Gastrocnemius medialis (tissue), 4 donors: ENCODE measurements around the gene THBS4. TPM values are rescaled to one million over a fixed set of nuclear protein-coding genes. Genes with fewer than 3 reads are reported as not detected.

Experiments
- ATAC-seq, 2 donors: fragments of 150-250 bp; one replicate each; pipeline ENCODE4 v1.9.1; 2016
- DNase-seq, 2 donors: peaks; one replicate each; pipeline ENCODE4 v3.0.0-alpha.2; 2019
- H3K27ac ChIP-seq, 4 donors: fragments of 200-600 bp; sonication (generic); 1 replicate in 1 of 4; 2 replicates in 3 of 4; pipeline ENCODE4 v1.5.1; 2016 to 2018; ENCODE audit warnings: mild to moderate bottlenecking in 2 of 4, moderate library complexity in 1 of 4
- H3K27me3 ChIP-seq, 3 donors: fragments of 200-600 bp; sonication (generic) in 2 of 3; 1 replicate in 1 of 3; 2 replicates in 2 of 3; pipeline versions ENCODE4 v1.5.1 to v1.6.0; 2016 to 2019; ENCODE audit warnings: mild to moderate bottlenecking in 1 of 3, moderate library complexity in 1 of 3
- H3K36me3 ChIP-seq, 2 donors: fragments of 200-600 bp; sonication (generic) in 1 of 2; one replicate each; pipeline ENCODE4 v1.5.1; 2017 to 2018
- H3K4me1 ChIP-seq, 2 donors: fragments of 200-600 bp; sonication (generic) in 1 of 2; one replicate each; pipeline ENCODE4 v1.5.1; 2016 to 2017; ENCODE audit warnings: mild to moderate bottlenecking in 2 of 2
- H3K4me3 ChIP-seq, 4 donors: fragments of 200-600 bp; sonication (generic) in 3 of 4; 1 replicate in 1 of 4; 2 replicates in 3 of 4; pipeline ENCODE4 v1.5.1; 2016 to 2019; ENCODE audit warnings: mild to moderate bottlenecking in 2 of 4
- H3K9me3 ChIP-seq, 3 donors: fragments of 200-600 bp; sonication (generic) in 2 of 3; 1 replicate in 1 of 3; 2 replicates in 2 of 3; pipeline ENCODE4 v1.5.1; 2016 to 2019
- POLR2A ChIP-seq, 2 donors: fragments of 450-650 bp; IDR thresholded peaks; one replicate each; pipeline ENCODE4 v1.6.1; 2017; ENCODE audit warnings: antibody characterized with exemption in 2 of 2, mild to moderate bottlenecking in 2 of 2, moderate library complexity in 2 of 2
- in situ Hi-C, 4 donors: fragments of 200-750 bp; cut with MboI; loops; one replicate each; pipeline versions ENCODE4 v1.15.0 to v1.8.0; 2017; ENCODE audit warnings: low sequenced_read_pairs in 4 of 4
- intact Hi-C: fragments of 100-400 bp; cut with DNase I; formaldehyde crosslinking; loops from one replicate; pipeline ENCODE4 v1.15.1; 2023; ENCODE audit warnings: low total_unique reads
- total RNA-seq, 4 donors: library from RNA; depleted of rRNA; stranded (reverse); fragments of >200 nt; gene quantifications; one replicate each; pipeline versions ENCODE4 v1.1.0 to v1.2.3, GENCODE V29; 2016
- TF ChIP-seq, protein P1 (sequence below), 5 experiments: fragments of 450-650 bp in 3 of 5; fragments of 200-600 bp in 2 of 5; sonication (generic) in 2 of 5; IDR thresholded peaks in 4 of 5; conservative IDR thresholded peaks in 1 of 5; 1 replicate in 4 of 5; 2 replicates in 1 of 5; pipeline ENCODE4 v1.5.1; 2016 to 2019; ENCODE audit warnings: antibody characterized with exemption in 5 of 5, mild to moderate bottlenecking in 3 of 5, moderate library complexity in 3 of 5

Gene THBS4
- total RNA-seq, 4 donors from 2014 or later = 23.3 to 336 (median 38.4) TPM

GRCh38 chr5:80060966-80061365 lies 25.8 kb downstream of the THBS4 start:
- no peaks in the 10 kb centered on the region for H3K27me3 ChIP-seq
- intact Hi-C loops = no loop called here
- H3K4me3 ChIP-seq = no peak overlapping the region
- H3K27ac ChIP-seq = no peak overlapping the region
- no peaks in the 10 kb centered on the region for H3K4me1 ChIP-seq
- no peaks in the 10 kb centered on the region for H3K9me3 ChIP-seq
- no peak for TF ChIP-seq POLR2A (IDR thresholded peaks at IDR 0.05)
- TF ChIP-seq, protein P1, sequence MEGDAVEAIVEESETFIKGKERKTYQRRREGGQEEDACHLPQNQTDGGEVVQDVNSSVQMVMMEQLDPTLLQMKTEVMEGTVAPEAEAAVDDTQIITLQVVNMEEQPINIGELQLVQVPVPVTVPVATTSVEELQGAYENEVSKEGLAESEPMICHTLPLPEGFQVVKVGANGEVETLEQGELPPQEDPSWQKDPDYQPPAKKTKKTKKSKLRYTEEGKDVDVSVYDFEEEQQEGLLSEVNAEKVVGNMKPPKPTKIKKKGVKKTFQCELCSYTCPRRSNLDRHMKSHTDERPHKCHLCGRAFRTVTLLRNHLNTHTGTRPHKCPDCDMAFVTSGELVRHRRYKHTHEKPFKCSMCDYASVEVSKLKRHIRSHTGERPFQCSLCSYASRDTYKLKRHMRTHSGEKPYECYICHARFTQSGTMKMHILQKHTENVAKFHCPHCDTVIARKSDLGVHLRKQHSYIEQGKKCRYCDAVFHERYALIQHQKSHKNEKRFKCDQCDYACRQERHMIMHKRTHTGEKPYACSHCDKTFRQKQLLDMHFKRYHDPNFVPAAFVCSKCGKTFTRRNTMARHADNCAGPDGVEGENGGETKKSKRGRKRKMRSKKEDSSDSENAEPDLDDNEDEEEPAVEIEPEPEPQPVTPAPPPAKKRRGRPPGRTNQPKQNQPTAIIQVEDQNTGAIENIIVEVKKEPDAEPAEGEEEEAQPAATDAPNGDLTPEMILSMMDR (IDR thresholded peaks at IDR 0.05 in 4 of 5, conservative IDR thresholded peaks at IDR 0.05 in 1 of 5) = no peak
- in situ Hi-C loops = no loop called here
- no peak for DNase-seq
- no peaks in the 10 kb centered on the region for H3K36me3 ChIP-seq
- ATAC-seq = no peak

- H3K9me3 ChIP-seq = no peaks in the 10 kb centered on the region
- no peaks in the 10 kb centered on the region for H3K27me3 ChIP-seq
- H3K4me1 ChIP-seq = no peaks in the 10 kb centered on the region
- intact Hi-C loops = no loop called here
- TF ChIP-seq, protein P1 (IDR thresholded peaks at IDR 0.05 in 4 of 5, conservative IDR thresholded peaks at IDR 0.05 in 1 of 5) = no peak
- no peak for TF ChIP-seq POLR2A (IDR thresholded peaks at IDR 0.05)
- DNase-seq (no peak), ATAC-seq (no peak)
- H3K27ac ChIP-seq = no peak overlapping the region
- no peaks in the 10 kb centered on the region for H3K36me3 ChIP-seq
- no peak overlapping the region for H3K4me3 ChIP-seq
- in situ Hi-C loops = no loop called here
These were observed 26.4 kb downstream of the THBS4 start for GRCh38 chr5:80061547-80061946.

DNA sequence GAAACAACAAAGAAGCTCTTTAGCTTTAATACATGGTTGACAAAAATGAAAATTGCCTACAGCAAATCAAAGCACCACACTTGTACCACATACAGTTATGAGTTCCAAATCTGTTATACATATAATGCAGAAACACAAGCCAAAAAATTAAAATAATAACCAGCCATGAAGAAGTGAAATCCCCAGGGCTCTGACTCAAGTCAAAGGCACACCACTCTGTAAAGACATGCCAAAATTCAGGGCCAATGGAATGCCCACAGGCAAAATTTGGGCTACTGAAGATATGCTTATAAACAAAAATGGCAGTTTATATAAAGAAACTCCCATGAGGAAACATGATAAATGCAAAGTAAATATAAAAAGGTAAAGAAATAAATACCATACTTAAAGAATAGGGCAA lies 29.0 kb downstream of the THBS4 start:
- intact Hi-C loops = no loop called here
- TF ChIP-seq POLR2A (IDR thresholded peaks at IDR 0.05) = no peak
- TF ChIP-seq, protein P1 (IDR thresholded peaks at IDR 0.05 in 4 of 5, conservative IDR thresholded peaks at IDR 0.05 in 1 of 5) = no peak
- in situ Hi-C loops = no loop called here
- no peak for DNase-seq
- H3K27me3 ChIP-seq = no peaks in the 10 kb centered on the region
- ATAC-seq = no peak
- H3K36me3 ChIP-seq = no peaks in the 10 kb centered on the region
- no peak overlapping the region for H3K4me3 ChIP-seq
- no peaks in the 10 kb centered on the region for H3K9me3 ChIP-seq
- H3K4me1 ChIP-seq = no peaks in the 10 kb centered on the region
- H3K27ac ChIP-seq = no peak overlapping the region

- ATAC-seq (no peak), DNase-seq (no peak)
- Histone ChIP-seq H3K36me3 (no peaks in the 10 kb centered on the region), H3K4me3 (no peak overlapping the region), H3K27me3 (no peaks in the 10 kb centered on the region), H3K9me3 (no peaks in the 10 kb centered on the region), H3K27ac (no peak overlapping the region), H3K4me1 (no peaks in the 10 kb centered on the region)
- intact Hi-C loops (no loop called here), in situ Hi-C loops (no loop called here)
- no peak for TF ChIP-seq POLR2A (IDR thresholded peaks at IDR 0.05)
- TF ChIP-seq, protein P1 (IDR thresholded peaks at IDR 0.05 in 4 of 5, conservative IDR thresholded peaks at IDR 0.05 in 1 of 5) = no peak
These were observed 31.9 kb downstream of the THBS4 start for GRCh38 chr5:80067016-80067415.

DNA sequence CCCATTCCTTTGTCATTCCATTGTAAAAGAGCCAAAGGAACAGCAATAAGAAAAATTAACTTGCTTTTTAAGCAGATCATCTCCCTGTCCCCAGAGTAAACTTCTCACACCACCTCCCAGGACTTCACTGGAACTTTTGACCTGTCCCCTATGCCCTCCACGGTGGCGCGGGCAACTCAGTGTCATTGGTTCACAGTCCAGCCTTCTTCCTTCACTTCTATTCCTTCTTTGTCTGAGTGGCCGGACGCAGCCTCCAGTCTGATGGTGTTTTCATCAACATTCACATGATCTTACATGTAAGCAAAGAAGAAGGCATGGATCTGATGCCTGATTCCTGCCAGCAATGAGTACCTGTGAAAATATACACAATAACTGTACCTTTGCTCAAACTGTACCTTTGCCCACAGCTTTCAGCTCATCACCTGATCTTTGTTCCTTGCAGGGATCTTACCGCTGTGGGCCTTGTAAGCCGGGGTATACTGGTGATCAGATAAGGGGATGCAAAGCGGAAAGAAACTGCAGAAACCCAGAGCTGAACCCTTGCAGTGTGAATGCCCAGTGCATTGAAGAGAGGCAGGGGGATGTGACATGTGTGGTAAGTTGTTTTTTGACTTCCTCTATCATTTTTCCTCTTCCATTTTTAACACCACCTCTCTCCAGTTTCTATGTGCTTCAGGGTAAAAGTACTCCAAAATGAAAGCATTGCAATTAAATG lies 32.5 kb downstream of the THBS4 start:
- intact Hi-C loops (no loop called here), in situ Hi-C loops (no loop called here)
- ATAC-seq = no peak
- Histone ChIP-seq H3K27ac (no peak overlapping the region), H3K9me3 (no peaks in the 10 kb centered on the region), H3K4me3 (no peak overlapping the region), H3K4me1 (no peaks in the 10 kb centered on the region), H3K36me3 (no peaks in the 10 kb centered on the region), H3K27me3 (no peaks in the 10 kb centered on the region)
- no peak for TF ChIP-seq POLR2A (IDR thresholded peaks at IDR 0.05)
- TF ChIP-seq, protein P1 (IDR thresholded peaks at IDR 0.05 in 4 of 5, conservative IDR thresholded peaks at IDR 0.05 in 1 of 5) = no peak
- DNase-seq = no peak
